Stimulated activated CD4-positive, alpha-beta T cell treated with anti-CD3 and anti-CD28 coated beads, Interleukin-1b, Interleukin-23, amount 100 ng/mL, for 48 hours (primary cell): Measurements from ENCODE around the gene TDRKH.

Experiments
- DNase-seq: peaks from one replicate; pipeline ENCODE4 v3.0.0-alpha.2; 2020

Gene TDRKH, protein sequence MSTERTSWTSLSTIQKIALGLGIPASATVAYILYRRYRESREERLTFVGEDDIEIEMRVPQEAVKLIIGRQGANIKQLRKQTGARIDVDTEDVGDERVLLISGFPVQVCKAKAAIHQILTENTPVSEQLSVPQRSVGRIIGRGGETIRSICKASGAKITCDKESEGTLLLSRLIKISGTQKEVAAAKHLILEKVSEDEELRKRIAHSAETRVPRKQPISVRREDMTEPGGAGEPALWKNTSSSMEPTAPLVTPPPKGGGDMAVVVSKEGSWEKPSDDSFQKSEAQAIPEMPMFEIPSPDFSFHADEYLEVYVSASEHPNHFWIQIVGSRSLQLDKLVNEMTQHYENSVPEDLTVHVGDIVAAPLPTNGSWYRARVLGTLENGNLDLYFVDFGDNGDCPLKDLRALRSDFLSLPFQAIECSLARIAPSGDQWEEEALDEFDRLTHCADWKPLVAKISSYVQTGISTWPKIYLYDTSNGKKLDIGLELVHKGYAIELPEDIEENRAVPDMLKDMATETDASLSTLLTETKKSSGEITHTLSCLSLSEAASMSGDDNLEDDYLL

DNA sequence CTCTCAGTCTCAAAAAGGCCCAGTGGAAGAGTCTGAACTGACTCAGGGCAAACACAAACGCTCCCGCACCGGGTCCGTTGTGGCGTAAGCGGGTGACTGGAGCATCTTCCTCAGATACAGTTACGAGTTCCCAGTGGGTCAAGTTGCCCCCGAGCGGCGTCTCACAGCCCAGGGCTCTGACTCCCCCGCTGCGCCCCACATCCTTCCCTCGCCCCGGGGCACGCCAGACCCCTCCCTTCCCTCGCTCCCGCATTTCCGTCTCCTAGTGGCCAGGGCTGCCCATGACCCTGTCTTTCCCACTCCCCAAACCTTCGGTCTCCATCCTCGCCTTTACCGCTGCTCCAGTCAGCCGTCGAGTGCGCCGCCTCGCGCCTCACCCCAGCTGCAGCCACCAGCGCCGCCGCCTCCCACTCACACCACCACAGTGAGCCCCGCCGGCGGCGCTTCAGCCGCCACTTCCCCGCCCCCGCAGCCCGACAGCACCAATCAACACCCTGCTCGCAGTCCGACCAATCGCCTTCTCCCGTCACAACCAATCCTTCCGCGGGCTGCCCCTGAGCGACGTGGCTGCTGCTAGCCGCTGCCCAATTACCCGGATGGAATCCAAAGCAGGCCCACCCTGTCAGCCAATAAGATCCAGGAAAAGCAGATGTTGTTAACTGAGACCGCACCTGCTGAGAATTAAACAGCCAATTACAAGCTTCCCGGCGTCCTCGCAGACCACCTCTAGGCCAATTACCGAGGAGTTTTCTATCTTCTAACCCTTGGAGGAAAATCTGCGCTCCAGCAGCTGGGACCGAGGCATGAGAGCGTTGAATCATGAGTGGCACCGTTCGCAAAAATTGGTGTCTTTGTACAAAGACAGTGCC lies at the start of gene TDRKH:
Gene TDRKH (minus strand): TSS at position 430 of the 869 bp plus-strand sequence. CDS start 7,478 bp downstream, outside the sequence.
- DNase-seq: peak; percentile 99

DNA sequence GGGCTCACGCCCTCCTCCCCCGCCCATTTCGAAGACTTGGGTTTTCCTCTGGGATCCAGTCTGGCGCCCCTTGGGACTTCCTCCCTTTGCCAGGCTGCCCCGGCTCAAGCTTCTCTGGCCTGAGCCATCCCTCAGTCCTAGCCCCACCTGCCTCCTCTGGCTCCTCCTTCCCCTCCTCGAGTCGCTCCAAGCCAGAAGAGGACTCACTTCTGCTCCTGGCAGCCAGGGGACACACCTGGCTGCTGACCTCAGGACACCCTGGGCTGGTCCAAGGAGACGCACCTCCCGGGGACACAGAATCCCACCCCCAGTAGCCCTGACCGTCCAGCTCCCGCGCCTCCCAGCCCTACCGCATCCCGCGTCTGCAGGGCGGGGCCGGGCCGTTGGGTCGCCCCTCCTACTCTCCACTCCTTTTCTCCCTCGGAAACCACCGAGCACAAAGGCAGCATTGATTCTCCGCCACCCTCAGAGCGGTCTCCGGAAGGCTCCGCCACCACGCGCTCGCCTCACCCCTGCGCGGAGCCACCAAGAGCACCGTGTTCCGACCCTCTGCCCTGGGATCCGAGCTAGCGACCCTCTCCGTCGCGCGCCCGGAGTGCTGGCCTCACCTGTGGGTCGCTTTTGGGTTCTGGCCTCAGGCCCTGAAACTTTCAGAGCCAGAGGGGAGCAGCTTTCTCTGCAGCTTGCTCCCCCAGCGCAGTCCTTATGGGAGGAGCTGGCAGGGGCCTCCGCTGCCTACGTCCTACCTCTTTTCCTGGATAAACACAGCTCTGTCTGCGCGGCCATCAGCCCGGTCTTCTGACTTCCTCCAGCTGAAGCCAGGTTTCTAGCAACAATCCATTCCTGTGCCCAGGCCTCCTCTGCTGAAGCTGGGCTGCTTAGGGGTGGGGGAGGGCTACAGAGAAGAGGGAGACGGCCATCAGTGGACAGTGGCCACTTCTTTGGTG lies 49.4 kb upstream of the TDRKH start, which contains the start of gene C2CD4D:
Gene C2CD4D (minus strand): TSS at position 364 of the 947 bp plus-strand sequence. CDS start 831 bp downstream, outside the sequence.
- peak; percentile 72 for DNase-seq

DNA sequence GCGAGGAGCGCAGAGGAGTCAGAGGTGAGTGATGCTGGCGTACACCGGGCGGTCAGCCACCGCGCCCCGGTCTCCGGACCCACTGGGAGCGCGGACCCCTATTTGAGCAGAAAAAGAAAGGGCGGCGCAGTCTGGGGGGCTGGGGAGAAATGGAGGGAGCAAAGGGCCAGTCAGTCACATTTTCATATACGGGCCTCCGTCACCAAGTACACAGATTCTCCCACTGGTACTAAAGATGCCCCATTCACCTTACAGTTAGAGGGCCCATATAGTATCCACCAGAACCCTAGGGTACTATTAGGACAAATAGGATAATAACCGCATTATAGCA lies 48.7 kb upstream of the TDRKH start:
- DNase-seq: no peak

DNA sequence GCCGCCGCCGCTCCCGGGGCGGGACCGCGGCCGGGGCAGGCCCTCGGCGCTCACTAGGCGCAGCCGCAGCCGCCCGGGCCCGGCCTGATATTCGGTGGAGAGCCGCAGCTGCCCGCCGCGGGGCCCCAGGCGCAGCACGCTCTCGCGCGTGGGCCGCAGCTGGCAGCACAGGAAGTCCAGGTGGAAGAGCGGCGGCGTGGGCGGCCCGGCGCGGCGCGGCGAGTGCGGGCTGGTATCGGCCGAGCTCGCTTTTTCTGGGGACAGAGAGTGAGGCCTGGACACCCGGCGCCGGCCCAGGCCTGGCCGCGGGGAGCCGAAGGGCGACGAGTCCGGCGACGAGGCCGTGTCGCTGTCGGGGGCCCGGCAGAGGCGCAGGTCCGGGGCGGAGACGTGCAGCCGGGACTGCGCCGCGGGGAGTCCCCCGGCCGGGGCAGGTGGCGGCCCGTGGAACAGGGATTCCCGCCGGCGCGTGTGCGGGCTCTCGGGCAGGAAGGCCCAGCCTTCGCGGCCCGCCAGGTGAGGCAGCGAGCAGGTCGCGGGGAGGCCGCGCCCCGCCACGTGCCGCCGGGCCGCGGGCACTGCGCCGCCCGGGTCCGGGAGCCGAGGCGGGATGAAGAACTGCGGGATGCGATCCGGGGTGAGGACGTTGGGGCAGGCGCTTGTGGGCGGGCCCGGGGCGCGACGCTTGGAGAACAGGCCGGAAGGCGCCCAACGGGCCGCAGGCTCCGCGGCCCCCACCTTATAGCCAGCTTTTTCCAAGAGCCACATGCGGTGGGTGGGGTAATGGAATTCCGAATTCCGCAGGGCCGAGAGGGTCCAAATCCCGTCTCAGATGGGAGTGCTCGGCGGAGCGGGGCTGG lies 48.2 kb upstream of the TDRKH start:
- DNase-seq: peak; percentile 44

DNA sequence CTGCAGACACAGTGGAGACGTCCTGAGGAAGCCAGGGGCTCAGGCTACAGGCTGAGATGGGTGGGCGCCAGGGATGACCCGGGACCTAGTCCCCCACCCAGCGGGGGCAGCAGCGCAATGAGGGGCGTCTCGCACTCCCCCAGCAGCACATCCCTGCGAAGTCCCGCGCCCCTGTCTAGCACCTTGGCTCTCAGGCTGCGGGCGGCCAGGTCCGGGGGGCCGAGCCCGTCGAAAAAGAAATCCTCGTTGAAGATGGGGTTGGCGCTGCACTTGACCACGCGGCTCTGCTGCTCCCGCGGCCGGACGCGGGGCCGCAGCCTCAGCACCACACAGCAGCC lies 47.6 kb upstream of the TDRKH start:
- no peak for DNase-seq

DNA sequence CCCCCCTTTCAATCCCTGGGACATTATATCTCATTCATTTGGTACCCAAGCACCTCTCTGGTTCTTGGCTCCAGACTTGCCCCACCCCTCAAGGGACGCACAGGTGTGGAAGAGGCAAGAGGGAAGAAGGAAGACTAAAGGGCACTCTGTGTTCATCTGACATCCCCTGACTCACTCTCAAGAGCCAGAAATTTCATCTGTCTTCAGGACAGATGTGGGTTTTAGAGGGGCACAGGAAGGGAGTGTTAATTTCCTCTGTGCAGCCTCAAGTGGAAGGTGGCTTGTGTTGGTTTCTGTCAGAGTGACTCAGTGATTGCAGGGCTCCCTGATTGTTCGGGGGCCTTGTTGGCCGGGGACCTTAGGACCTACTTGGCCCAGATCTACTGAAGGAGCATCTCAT lies 46.9 kb upstream of the TDRKH start:
- DNase-seq: no peak

DNA sequence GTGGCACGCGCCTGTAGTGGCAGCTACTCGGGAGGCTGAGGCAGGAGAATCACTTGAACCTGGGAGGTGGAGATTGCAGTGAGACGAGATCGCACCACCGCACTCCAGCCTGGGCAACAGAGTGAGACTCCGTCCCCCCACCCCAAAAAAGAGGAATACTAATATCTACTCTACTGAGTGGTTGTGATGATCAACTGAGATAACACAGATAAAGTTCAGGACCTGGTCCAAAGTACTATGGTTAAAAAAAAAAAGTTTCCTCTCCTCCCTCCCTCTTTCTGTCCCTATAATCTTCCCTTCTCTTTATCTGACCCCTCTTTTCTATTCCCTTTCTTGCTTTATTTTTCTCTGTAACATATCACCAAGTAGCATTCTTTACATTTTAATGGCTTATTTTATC lies 45.3 kb upstream of the TDRKH start:
- DNase-seq: no peak

DNA sequence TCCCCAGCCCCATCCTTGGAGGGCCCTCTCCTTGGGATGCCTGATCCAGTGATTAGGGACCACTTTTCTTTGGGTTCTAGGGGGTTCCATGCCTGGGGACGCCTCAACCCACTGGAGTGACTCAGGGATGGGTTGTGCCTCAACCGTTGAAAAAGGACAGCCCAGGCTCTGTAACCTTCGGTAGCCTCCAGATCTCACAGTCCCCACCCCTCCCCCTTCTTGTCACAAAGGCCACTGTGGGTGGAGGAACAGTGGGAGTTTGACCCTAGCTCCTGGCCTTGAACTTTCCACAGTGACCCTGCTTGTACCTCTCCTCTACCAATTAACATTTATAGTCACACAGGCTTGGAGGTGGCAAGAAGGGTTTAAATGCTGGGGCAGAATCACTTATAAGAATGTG lies 43.9 kb upstream of the TDRKH start:
- DNase-seq: no peak

DNA sequence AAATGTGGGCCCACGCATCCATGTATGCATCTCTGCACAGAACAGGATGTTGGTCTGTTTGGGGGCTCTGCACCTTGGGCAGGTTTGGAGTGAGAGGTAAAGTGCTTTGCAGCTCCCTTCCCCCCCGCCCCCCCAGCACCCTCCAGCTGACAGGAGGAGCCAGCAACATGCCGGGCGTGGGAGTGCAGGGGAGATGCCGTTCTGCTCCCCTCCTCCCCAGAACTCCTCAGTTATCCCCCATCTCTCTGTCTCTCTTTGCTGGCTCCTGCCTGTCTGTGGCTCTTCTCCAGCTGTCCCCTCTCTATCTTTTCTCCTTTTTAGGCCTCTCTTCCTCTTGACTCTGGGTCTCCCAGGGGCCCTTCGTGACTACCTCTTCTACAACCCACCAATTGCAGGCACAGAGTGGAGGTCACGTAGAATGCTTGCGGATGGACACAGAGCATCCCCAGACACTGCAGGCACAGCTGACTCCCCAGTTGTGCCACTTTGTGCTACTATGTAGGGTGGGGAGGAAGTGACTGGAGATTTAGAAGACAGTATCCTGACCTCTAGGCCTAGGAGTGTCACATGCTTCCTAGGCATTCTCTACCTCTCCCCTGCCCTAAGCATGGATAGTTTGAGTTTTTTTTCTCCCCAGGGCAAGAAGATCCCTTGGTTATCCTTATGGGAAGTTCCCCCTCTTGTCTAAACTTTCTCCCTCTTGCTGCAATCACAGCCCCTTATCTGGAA lies 43.0 kb upstream of the TDRKH start:
- DNase-seq: no peak

DNA sequence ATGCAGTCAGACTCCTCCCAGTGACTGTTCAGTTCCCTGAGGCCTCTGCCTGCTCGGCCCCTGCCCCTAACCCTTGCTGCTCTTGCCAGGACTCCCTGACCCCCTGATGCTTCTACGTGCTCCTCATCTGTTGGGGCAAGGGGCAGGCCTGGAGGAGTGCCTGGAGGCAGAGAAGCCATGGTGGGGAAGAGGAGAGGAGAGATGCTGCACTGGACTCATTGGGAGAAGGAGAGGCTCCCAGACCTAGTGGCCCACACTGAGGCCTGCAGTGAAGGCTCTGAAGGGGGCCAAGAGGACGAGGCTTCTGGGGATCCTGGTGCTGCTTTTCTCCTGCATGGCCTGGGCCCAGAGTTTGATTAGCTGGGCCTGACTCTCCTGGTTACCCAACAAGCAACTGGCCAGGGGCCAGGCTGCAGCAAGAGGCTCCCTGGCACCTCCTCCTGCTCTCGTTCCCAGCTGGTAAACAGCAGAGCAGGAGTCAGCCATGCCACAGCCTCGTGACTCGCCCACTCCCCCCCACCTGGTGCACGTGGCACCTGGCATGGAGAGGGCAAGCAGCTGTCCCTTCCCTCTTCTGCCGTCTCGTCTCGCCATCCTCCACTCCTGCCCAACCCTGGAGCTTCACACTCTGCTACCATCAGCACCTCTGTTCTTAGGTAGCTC lies 42.1 kb upstream of the TDRKH start:
- no peak for DNase-seq

DNA sequence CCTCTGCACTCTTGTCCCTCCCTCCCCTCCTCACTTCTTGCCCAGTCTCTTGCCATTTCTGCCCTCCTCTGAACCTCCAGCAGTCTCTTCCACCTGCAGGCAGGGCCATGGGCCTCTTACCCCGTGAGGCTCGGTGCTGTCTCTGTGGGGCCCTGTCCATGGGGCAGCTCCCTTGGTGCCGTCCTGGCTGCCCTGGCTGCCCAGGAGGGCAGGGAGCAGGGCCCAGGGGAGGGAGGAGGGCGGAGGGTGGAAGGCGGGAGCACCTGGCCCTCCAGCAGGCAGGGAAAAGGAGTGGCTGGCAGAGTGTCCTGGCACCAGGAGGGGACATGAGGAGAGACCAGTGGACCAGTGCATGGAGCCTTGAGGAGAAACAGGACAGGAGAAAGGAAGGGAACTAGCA lies 41.3 kb upstream of the TDRKH start, which contains the start of gene RORC:
Gene RORC (minus strand): TSS at position 198 of the 400 bp plus-strand sequence. CDS start 38 bp downstream, at position 160.
- DNase-seq: no peak

DNA sequence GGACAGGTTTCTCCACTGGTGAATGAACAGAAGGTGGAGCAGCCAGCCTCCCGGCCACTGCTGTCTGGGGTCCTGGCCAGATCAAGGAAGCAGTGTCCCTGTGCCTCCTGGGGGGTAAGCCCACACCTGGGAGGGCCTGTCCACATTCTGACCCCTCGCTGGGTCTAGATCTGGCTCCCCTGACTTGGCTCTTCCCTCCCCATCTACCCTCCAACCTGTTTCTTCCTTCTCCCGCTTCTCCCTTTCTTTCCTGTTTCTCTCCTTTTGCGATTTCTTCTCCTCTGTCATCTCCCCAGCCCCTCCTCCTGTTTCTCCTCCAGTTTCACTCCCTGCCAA lies 40.9 kb upstream of the TDRKH start:
- no peak for DNase-seq

DNA sequence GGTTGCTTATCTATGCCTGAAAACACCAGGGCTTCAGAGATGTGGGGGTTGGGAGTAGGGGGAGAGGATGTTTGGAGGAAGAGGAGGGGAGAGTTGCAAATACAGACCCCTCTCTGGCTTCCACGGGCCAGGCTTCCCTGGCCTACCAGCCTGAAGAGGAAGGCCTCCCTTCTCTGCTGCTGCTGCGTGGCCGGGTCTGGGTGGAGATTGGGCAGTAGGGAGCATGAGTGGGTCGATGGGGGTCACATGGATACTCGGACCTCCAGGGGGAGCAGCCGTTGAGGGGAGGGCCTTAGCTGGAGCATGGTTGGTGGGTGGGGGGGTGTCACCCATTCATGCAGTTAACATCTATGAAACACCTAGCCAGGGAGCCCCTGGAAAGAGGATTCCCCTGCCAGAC lies 39.8 kb upstream of the TDRKH start:
- DNase-seq: no peak

DNA sequence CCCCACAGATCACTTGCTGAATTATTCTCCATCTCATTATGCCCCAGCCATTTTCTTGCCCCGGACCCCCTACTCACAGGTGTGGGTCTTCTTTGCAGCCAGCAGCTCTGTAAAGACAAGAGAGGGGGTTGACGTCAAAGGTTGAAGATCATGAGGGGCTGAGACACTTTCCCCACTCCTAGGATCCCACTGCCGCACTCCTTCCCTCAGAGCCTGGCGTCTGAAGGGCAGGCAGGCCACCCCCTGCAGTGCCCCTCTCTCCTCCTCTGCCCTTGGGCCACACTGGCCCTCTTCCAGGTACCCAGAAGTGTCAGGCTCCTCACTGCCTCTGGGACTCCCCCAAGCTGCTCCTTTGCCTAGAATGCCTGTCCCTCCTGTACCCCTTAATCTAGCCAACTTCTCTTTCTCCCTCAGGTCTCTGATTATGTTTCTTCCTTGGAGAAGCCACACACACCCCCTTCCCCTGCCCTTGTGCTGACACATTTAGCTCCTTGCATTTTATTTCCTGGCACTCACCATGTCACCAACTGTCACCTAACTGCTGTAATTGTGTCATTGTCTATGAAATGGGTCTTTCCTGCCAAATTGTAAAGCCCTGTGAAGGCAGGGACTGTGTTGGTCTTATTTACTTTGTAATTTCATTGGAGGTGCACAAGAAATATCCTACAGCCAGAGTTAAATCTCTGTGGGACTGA lies 39.2 kb upstream of the TDRKH start:
- no peak for DNase-seq

DNA sequence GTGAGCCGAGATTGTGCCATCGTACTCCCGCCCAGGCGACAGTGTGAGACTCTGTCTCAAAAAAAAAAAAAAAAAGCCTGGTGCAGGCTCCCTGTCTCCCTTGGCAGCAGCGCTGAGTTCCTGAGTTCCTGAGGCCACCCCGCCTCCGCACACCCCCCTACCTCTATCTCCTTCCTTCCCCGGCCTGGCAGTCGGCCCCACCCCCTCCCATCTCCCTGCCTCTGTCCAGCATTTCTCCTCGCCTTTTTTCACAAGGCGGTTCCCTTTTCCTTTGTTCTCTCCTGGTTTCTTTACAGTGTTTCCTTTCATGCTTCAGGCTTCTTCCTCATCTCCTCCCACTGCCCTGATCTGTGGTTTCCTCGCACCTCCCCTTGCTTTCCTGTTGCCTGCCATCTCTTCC lies 38.6 kb upstream of the TDRKH start:
- no peak for DNase-seq

DNA sequence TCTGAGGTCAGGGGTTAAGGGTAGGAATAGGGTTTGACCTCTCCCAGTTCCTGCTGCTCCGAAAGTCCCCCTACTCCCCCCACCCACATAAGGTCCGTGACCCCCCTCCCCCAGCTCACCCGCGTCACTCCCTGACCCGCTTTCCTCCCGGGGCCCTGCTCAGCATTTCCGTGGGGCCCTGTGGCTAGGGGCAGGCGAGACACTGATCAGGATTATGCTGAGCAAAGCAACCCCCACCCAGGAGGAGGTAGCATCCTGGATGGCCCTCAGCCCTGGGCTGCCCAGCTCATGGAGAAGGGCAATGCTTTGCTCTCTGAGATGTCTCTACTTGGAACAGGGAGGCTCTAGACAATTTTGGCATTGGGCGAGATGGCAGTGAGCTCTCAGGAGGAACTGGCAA lies 37.6 kb upstream of the TDRKH start:
- no peak for DNase-seq

DNA sequence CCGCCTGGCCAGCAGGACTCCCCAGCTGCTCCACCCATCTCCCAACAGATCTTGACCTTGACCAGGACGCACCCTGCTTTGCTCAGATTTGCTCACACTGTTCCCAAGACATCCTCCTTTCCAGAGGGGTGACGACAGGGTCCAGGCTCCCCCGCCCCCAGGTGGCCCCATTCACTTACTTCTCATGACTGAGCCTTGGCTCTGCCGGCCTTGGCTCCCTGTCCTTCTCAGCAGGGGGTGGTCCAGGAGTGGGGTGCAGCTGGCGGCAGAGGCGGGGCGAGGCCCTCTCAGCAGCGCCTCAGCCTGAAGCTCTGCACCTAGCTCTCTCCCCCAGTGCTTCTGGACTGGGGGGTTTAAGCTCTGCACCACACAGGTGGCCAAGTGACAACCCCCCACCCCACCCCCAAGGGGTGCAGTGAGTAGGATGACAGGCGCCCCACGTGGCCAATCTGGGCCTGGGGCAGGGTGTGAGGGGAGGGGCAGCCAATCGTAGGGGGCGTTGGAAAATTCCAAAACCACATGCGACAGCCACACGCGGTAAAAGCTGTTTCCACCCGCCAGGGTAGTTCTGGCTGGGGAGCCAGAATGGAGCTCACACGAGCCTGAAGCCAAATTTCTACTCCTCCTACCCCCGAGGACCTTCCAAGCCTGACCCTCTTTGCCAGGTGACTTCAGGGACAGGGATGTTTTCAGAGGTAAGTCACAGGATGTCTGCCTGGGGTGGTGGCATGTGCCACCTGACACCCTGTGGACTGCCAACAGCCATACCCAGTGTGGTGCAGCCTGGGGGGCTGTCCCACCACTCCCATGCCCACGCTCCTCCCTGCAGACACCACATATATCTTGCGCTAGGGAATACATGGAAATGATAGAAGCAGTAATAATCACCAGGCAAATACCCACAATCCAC lies 35.7 kb upstream of the TDRKH start:
- no peak for DNase-seq

DNA sequence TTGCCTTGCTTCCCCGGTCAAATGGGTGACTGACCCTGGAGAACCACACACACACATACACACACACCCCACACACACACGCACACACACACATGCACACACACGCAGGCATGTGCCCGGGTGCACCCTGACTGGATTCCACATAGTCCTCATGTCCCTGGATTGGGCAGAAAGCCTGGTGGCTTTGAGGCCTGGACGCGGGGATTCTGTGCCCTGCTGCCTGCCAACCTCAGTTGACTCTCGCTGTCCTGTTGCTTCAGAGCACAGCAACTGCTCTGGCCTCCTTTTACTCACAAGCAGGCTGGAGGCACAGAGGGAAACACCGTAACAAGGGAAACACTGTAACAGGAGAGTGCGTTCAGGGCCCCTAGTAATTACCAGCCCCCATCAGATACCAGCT lies 34.9 kb upstream of the TDRKH start:
- no peak for DNase-seq

DNA sequence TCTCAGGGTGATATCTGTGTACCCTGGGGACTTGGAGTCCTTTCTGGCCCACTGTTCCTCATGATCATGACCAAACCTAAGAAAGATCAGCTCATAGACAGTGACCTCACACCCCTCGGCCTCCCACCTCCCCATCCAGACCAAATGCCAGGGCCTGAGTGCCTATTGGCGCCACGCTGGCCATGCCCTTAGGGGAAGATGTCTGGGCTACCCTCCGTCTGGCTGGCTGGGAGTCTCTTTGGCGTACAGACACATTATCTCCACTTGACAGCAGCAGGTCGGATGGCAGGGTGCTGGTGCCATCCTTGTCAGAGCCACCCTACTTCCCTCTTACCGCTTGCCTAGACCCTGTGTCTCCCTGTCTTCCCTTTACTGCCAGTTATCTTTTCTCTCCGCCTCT lies 32.9 kb upstream of the TDRKH start:
- DNase-seq: no peak
